Esophagus muscularis mucosa (tissue), 4 donors: Measurements from ENCODE around the gene APOL4.

Experiments used
- CTCF ChIP-seq, 3 experiments: fragments of 200-600 bp in 2 of 3; fragments of 450-650 bp in 1 of 3; sonication (generic) in 2 of 3; IDR thresholded peaks; one replicate each; pipeline ENCODE4 v1.5.1; 2017 to 2019; ENCODE audit warnings: antibody characterized with exemption in 3 of 3, mild to moderate bottlenecking in 2 of 3, moderate library complexity in 1 of 3
- EP300 ChIP-seq: sonication (generic); formaldehyde crosslinking; IDR thresholded peaks from one replicate; pipeline ENCODE4 v1.6.1; 2017; ENCODE audit warnings: antibody characterized with exemption
- POLR2A ChIP-seq: fragments of 450-650 bp; IDR thresholded peaks from one replicate; pipeline ENCODE4 v1.6.1; 2017; ENCODE audit warnings: antibody characterized with exemption, moderate library complexity, mild to moderate bottlenecking, low read depth
- POLR2AphosphoS5 ChIP-seq, 2 donors: sonication (generic); formaldehyde crosslinking; IDR thresholded peaks; one replicate each; pipeline ENCODE4 v1.6.1; 2017; ENCODE audit warnings: antibody characterized with exemption in 2 of 2

DNA sequence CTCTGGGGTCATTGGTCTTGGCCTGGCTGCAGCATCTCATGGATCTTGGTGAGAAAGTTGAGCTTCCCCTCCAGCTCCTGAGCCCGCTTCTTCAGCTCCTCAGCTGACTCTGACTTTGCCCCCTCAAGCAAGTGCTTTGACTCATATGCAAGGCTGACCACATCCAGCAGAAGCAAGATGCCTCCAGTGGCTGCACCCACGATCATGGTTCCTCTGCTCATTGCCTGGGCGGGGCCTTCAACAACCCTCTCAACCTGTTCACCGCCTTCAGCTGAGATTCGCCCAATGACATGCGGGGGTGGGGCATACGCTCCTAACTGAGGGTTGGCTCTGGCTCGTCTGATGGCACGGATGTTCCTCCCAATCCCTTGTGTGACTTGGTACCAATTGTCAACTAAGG is 25.8 kb upstream of the APOL4 start:
- TF ChIP-seq CTCF (IDR thresholded peaks at IDR 0.05) (no peak), EP300 (no peak), POLR2A (no peak), POLR2AphosphoS5 (IDR thresholded peaks at IDR 0.05) (no peak)
